GM19463 (cell line): Measurements from ENCODE around the gene KAZN.
"Not testable (repeated sequence)": the region's sequence is repeated elsewhere in the genome, so short reads cannot be mapped to it uniquely, and the experiment has no call there.

Experiments
- ATAC-seq: cut with Tn5 transposase; IDR thresholded peaks from one replicate; pipeline ENCODE4 v1.9.1; 2021; ENCODE audit warnings: mild to moderate bottlenecking, moderate library complexity; ENCODE audit not compliant: unreplicated experiment

Gene KAZN

DNA sequence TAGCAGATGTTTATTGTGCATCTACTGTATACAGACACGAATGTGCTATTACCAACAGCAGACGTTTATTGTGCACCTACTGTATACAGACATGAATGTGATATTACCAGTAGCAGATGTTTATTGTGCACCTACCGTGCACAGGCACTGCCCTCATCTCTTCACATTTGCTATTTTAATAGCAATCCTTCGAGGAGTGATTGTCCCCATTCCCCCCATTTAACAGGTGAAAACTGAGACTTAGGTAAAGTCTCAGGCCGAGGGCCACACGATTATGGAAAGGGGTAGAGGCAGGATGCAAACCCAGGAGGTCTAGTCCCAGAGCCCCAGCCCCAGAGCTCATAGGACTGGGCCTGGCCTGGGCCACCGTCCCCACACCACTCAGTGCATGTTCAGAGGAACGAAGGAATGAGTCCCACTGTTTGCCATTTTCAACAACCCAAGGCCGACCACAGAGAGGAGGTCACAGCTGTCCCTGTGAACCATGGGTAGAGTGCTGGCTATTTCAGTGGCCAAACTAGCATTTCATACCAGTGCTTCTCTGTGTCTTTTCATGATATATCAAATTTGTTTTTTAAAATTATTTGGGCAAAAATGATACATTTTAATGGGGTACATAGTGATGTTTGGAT is 440.6 kb downstream of the KAZN start:
- no peak for ATAC-seq

DNA sequence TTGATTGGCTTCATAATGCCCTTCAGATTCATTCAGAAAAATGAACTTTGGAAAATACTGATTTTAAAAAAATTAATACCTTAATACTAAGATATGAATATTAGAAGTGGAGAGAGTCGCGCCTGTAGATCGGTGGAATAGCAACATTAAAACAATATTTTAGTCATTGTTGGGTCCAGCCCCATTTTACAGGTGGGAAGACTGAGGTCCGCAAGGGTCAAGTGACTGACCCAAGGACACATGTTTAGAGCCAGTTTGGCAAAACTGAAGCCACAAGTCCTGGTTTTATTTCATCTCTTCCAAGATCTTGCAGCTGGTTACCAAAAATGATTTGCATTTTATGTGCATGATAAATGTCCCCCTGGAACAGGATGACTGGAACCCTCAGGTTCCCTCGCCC is 441.4 kb downstream of the KAZN start:
- ATAC-seq, result no peak

DNA sequence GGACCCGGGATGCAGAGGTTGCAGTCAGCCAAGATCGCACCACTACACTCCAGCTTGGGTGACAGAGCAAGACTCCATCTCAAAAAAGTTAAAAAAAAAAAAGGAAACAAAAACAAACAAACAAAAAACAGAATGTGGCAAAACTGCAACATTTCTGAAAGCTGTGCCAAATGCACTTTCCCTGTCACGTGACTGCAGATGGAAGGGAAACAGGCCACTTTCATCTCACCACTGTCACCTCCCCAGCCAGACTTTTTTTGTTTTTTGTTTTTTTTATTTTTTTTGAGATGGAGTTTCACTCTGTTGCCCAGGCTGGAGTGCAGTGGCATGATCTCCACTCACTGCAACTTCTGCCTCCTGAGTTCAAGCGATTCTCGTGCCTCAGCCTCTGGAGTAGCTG is 442.2 kb downstream of the KAZN start:
- not testable (repeated sequence) for ATAC-seq

DNA sequence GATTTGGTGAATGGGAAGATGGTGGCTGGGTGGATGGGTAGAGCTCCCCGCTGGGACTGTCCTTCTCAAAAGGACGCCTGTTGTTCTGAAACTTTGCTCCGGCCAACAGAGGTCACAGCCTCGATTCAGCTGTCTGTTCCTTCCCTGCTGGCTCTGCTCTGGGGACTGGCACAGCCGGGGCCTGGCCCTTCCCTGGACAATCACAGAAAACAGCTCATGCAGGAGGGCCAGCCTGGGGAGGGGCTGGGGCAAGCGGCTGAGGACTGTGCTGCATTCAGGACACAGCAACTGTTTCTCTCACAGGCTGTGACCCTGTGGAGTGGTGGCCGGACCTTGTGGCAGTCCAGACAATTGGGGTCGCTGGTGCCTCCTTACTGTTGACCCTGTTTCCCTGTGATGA is 444.4 kb downstream of the KAZN start:
- no peak for ATAC-seq

DNA sequence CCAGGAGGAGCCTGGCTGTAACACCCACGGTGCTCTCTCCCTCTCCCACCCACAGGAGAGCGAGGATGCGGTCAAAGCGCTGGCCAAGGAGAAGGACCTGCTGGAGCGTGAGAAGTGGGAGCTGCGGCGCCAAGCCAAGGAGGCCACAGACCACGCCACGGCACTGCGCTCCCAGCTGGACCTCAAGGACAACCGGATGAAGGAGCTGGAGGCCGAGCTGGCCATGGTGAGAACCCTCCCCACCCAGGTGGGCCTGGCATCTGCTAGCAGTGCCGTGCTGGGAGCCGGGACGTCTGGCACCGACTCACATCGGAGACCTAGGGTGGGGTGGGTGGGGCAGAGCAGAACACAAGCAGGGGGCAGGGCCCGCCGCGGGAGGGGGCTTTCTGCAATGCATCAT is 445.4 kb downstream of the KAZN start:
- no peak for ATAC-seq

DNA sequence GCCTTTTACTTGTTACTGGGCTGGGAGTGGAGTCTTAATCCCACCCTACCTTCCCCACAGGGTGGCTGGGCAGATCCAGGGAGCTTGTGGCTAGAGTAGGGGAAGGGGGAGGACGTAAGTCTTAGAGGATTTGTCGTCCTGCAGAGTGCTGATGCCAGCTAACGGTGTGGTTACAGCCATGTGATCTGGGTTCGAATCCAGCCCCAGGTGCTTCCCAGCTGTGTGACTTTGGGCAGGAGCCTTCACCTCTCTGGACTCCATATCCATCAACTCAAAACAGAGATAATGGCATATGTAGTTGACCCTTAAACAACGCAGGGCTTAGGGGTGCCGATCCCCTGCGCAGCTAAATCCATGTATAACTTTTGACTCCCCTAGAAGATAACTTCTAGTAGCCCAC is 446.6 kb downstream of the KAZN start:
- no peak for ATAC-seq

DNA sequence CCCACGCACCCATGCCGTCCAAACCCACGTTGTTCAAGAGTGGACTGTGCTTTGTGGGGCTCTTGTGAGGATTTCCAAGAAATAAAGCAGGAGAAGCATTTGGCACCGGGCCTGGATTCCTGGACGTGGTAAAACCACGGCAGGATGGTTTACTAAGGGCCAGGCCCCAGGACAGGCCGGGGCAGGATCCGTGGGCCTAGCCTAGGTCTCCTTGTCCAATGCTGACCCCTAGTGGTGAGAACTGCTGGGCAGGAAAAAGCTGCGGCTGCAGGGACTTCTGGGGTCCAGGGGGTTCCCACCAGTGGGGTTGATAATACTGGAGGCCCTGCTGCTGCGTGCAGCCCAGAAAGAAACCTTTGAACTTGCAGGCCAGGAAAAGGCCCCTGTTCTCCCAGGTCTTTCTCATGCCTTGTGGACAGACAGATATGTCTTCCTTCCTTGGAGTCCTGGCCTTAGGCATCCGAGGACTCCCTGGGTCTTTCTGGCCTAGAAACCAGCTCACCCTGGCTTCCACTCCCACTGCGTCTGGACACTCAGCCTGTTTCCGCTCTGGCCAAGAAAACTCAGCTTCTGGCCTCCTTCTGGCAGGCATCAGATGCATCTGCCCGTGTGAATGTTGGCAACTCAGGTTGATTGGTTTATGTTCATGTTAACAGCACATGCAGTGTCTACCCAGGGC is 448.1 kb downstream of the KAZN start:
- no peak for ATAC-seq

DNA sequence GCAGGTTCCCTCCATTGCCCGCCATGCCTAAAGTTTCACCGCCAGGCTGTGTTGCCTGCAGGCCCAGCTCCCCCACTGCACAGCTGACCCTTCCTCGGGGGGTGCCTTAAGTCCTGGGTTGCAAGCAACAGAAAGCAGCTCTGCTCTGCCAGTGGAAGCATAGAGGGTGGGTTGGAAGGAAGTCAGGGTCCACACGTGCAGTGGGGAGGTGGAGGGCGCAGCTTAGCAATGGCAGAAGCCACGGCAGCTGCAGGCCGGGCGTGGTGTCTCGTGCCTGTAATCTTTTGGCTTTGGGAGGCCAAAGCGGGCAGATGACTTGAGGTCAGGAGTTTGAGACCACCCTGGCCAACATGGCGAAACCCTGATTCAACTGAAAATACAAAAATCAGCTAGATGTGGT is 448.8 kb downstream of the KAZN start:
- ATAC-seq, result no peak

DNA sequence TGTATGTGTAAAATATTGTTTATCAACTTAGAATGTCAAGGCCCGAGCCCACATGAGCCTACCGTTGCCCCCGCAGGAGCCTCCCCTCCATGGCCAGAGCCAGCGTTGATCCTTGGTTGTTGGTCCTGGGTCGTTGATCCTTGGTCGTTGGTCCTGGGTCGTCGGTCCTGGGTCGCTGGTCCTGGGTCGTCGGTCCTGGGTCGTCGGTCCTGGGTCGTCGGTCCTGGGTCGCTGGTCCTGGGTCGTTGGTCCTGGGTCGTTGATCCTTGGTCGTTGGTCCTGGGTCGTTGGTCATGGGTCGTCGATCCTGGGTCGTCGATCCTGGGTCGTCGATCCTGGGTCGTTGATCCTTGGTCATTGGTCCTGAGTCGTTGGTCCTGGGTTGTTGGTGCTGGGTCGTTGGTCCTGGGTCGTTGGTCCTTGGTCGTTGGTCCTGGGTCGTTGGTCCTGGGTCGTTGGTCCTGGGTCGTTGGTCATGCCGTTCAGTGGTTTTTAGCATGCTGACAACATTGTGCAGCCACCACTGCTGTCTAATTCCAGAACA is 450.0 kb downstream of the KAZN start:
- ATAC-seq, result no peak

DNA sequence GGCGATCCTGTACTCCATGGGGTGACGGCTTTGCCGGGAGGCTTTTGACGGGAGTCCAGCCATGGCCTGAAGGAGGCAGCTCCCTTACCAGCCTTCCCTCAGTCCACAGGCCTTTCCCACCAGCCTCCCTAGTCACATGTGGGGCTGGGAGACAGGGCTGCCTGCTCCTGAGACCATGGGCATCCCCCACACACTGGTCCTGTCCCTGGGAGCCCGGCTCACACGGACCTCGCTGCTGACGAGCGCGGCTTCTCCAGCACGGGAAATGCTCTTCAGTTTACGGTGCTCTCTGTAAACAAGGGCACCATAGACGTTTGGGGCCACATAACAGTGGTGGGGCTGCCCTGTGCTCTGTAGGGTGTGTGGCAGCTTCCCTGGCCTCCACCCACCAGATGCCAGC is 450.6 kb downstream of the KAZN start:
- ATAC-seq, result no peak

DNA sequence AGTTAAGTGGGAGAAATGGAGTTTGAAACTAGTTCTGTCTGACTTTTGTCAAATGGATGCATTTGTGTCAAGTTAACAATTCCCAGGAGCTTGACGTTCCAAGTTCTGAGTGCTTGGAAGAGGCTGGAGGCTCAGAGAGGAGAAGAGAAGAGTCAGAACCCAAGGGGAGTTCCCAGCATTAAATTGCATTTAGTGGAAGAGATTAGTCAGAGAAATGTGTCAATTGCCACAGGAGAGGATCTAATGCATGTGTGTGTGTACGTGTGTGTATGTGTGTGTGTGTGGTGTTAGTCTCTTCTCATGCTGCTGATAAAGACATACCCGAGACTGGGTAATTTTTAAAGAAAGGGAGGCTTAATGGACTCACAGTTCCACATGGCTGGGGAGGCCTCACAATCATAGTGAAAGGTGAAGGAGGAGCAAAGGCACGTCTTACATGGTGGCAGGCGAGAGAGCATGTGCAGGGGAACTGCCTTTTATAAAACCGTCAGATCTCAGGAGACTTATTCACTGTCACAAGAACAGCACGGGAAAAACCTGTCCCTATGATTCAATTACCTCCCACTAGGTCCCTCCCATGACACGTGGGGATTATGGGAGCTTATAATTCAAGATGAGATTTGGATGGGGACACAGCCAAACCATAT is 453.5 kb downstream of the KAZN start:
- ATAC-seq, result no peak

DNA sequence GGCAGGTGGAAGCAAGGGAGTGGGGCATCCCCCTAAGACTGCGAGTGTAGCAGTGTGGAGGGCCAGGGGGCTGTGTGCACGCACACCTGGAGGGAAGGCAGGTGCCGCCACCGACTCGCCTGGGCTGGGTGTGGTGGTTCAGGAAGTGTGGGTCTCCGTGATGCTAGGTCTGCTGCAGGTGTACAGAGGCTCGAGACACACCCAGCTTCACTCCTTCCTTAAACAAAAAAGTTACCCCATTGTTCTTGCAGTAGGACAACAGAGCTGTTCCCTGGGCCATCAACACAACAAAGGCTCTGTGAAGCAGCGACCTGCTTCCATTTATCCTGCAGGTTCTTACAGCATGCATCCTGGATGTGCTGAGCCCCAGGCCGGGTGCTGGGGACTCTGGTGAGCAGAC is 454.7 kb downstream of the KAZN start:
- ATAC-seq, result no peak

DNA sequence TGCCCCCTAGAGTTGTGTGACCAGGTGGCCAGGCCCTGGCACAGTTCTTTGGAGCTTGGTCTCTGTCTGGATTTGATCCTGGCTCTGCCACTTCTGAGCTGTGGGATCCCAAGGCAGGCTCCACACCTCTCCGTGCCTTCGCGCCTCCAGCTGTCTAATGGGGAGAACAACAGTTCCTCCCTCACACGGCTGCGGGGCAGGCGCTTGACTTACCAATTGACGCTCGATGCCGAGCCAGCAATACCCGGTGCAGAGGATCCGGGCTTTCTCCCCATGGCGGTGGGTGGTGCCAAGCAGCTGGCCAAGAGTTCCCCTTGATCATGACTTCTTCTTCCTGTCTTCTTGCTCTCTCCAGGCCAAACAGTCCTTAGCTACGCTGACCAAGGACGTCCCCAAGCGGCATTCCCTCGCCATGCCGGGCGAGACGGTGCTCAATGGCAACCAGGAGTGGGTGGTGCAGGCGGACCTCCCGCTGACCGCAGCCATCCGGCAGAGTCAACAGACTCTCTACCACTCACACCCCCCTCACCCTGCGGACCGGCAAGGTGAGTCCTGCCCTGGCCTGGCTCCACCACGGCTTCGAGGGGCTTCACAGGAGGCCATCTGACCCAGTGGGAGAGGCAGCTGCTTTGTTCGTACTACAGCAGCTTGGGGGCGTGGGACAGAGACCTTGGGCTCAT is 457.4 kb downstream of the KAZN start:
- no peak for ATAC-seq

DNA sequence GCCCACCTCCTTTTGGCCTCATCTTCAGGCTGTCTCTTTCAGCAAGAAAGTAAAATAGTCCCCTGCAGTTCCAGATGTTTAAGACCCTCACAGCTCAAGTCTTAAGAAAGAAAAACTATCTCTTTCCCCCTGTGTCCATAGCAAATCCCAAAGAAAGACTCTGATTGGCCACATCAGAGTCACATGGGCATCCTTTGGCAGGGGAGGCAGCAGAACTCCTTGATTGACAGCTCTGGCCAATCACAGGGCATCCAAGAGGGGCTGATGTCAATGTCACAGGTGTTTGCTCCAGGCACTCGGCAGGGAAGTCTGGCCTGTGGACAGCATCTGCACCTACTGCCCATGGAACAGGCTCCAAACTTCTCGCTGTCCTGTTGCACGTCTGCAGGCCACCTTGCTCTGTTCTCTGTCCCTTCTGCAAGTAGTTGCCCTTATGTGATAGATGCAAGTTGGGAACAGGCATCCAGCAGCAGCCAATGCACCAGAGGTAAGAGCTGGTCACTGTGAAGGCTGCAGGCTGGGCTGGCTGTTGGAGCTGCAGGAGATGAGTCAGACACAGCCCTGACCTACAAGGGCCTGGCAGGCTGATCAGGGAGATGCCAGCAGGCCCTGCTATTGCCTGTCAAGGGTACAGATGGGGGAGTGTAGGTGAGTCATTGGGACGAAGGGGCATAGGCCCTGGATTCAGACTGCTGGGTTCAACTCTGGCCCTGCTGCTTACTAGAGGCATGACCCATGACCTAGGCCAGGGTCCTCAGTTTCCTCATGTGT is 458.2 kb downstream of the KAZN start:
- ATAC-seq, result no peak

DNA sequence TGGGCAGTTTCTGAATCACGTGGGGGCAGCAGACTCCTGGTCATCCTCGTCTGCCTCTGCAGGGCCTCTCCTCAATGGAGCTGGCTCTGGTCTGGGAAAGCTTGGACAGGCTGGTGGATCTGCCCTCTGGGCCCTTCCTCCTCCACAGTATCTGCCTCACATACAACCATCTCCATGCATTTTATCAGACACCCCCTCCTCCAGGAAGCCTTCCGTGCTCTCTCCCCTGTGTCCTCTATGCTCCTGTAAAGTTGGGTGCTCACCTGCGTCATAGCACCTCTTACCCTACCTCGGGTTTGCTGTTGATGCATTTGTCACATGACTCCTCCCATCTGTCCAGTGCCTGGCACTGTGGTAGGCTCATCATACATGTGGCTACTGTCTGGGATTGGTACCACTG is 459.3 kb downstream of the KAZN start:
- no peak for ATAC-seq

DNA sequence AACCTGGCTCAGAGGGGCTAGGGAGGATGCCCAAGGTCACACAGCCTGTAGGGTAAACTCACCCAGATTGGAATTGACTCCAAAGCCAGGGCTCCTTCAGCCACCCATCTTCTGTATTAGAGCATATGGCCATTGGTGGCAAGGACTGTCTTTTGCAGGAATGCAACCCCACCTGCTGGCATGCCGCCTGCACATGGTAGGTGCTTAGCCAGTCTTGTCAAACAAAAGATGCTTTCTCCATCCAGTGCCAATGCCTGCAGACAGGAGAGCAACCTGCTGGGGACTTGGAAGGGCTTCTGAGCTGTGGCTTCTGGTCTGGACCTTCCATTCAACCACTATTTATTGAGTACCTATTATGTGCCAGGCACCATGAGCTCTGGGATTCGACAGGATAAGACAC is 459.8 kb downstream of the KAZN start:
- no peak for ATAC-seq

DNA sequence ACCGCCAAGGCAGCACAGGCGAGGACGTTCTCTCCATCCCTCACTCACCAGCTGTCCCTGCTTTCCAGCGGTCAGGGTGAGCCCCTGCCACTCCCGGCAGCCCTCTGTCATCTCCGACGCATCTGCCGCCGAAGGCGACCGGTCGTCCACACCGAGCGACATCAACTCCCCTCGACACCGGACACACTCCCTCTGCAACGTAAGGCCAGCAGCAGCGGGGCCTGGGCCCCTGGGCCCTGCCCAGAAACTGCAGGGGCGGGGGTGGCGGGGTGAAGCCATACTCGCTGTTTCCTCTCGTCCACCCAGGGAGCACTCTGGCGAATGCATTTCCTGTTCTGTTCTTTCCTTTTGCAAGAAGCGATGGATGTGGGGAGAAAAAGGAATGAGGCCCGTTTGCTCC is 461.6 kb downstream of the KAZN start:
- no peak for ATAC-seq

DNA sequence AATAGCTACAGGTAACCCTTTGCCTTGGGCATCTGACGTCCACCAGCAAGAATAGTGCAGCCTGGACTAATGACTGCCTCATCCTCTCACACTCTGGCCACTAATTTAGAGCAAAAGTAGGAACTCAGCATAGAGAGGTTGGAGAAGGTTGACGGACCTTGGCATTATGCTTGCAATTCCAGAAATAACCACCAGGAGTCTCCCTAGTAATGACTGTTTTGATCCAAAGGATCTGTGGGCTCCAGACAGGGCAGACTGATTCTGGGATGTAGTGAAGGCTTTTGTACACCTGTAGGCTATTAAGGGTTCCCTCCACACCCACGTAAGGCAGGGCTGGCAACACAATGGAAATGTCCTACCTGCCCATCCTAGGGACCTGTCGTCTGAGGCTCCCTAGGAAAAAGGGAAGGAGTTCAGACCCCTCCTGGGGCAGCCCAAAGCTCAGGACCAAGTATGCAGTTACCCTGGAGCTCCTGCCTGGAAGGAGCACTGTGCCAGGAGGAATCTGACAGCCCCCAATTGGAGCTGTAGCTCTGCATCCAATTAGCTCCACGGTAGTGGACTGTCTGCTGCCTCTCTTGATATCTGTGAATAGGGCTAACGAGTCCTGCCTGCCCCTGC is 464.1 kb downstream of the KAZN start:
- ATAC-seq, result no peak

DNA sequence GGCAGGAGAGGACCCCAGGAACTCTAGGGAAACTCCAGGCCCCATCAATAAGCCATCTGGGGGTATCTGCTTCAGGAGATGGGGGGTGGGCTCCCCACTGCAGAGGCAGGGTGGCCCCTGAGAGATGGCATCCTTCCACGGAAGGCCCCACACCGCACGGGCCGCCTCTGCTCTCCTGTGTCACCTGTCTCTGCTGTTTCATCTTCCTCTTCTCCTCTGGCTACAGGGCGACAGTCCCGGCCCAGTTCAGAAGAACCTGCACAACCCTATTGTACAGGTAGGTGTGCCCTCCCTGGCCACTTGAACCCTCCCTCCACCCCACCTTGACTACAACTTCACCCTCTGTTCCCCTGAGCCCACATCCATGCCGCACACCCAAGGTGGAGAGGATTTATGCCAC is 464.9 kb downstream of the KAZN start:
- no peak for ATAC-seq

DNA sequence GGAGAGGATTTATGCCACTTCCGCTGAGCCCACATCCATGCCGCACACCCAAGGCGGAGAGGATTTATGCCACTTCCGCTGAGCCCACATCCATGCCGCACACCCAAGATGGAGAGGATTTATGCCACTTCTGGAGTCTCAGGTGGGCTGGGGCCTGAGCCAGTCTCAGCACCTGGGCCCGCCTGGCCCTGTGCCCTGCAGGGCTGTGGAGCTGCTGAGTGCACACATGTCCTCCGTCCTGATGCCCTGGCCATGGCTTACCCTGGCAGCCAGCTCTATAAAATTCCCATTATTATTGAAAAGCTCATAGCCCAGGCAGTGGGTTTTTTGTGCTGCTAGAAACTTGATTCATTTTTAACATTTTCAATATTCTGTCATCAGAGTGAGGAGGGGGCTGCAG is 465.3 kb downstream of the KAZN start:
- ATAC-seq, result no peak
